Germinal center (tissue), 1 donor: Measurements from ENCODE around the gene WDR91.

Source experiments
- DNase-seq: peaks from one replicate; pipeline ENCODE4 v3.0.0; 2012; ENCODE audit warnings: mixed read lengths, low spot score

Gene WDR91

GRCh38 chr7:135160098-135160857 is 51.0 kb downstream of the WDR91 start:
- DNase-seq = no peak

- DNase-seq = no peak
Measured at GRCh38 chr7:135159359-135160085, 51.8 kb downstream of the WDR91 start.

GRCh38 chr7:135158874-135159273 is 52.5 kb downstream of the WDR91 start:
- DNase-seq = no peak

GRCh38 chr7:135158141-135158655 is 53.1 kb downstream of the WDR91 start:
- no peak for DNase-seq

GRCh38 chr7:135156290-135156689 is 55.0 kb downstream of the WDR91 start:
- no peak for DNase-seq

- DNase-seq = no peak
Measured at GRCh38 chr7:135154734-135155133, 56.6 kb downstream of the WDR91 start.

- no peak for DNase-seq
Measured at GRCh38 chr7:135152442-135152841, 58.9 kb downstream of the WDR91 start.

- no peak for DNase-seq
Measured at GRCh38 chr7:135151533-135151932, 59.8 kb downstream of the WDR91 start.

- DNase-seq = no peak
Measured at GRCh38 chr7:135151132-135151531, 60.2 kb downstream of the WDR91 start.

GRCh38 chr7:135150072-135150782 is 61.1 kb downstream of the WDR91 start:
- DNase-seq = no peak

GRCh38 chr7:135147899-135148721 is 63.2 kb downstream of the WDR91 start, which contains the start of gene TMEM140:
TMEM140 (plus strand) TSS chr7:135148072; CDS start chr7:135164442, 16,370 bp downstream.
- peak; percentile 55 for DNase-seq

GRCh38 chr7:135147341-135147898 is 63.9 kb downstream of the WDR91 start:
- DNase-seq = no peak

GRCh38 chr7:135143885-135144668 is 67.2 kb downstream of the WDR91 start:
- DNase-seq = no peak
